LoVo (cell line): ENCODE measurements around the gene GSPT1.
"Not testable (repeated sequence)": the region's sequence is repeated elsewhere in the genome, so short reads cannot be mapped to it uniquely, and the experiment has no call there.

Experiments
- DNase-seq: peaks from one replicate; pipeline ENCODE4 v3.0.0-alpha.2; 2016; ENCODE audit warnings: low spot score

Gene GSPT1

DNA sequence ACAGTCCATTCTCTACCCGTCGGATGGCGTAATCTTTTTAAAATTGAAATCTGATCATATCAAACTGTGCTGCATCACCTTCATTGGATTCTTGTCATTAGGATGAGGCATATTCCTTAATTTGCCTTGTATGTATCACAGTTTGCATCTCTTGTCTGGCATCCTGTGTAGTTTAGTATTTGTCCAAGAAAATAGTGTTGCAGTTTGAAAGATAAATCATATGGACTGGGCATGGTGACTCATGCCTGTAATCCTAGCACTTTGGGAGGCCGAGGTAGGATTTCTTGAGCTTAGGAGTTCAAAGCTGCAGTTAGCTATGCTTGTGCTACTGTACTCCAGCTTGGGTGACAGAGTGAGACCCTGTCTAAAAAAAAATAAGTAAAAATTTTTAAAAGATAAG lies 58.6 kb downstream of the GSPT1 start:
- no peak for DNase-seq

DNA sequence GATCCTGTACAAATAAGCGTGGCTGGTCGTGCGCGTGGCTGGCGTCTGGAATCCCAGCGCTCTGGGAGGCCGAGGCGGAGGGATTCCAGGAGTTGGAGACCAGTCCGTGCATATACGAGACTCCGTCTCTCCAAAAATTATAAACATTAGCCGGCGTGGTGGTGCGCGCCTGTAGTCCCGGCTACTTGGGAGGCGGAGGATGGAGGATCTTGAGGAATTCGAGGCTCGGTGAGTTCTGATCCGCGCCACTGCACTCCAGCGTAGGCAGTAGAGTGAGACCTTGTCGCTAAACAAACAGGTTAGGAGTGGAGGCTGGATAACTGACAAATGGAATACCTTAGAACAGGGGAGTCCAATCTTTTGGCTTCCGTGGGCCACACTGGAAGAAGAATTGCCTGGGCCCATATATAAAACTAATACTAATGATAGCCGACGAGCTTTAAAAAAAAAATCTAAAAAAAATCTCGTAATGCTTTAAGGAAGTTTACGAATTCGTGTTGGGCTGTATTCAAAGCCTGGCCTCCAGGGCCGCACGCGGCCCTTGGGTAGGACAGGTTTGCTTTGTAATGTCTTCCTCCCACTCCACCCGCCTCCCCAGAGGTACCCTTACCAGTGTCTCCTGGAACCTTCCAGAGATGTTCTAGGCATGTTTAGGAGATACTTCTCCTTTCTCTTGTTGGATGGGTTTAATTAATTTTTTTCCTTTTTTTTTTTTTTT lies 63.5 kb downstream of the GSPT1 start:
- peak; percentile 36 for DNase-seq

- peak; percentile 95 for DNase-seq
These were observed 64.3 kb downstream of the GSPT1 start, which contains the start of gene RSL1D1 for GRCh38 chr16:11851294-11852091. TSS of gene RSL1D1 (minus strand) at chr16:11851542. CDS start at chr16:11851512, 30 bp downstream.

GRCh38 chr16:11848842-11849241 lies 66.9 kb downstream of the GSPT1 start:
- DNase-seq, result no peak

GRCh38 chr16:11844499-11844898 lies 71.3 kb downstream of the GSPT1 start:
- no peak for DNase-seq

DNA sequence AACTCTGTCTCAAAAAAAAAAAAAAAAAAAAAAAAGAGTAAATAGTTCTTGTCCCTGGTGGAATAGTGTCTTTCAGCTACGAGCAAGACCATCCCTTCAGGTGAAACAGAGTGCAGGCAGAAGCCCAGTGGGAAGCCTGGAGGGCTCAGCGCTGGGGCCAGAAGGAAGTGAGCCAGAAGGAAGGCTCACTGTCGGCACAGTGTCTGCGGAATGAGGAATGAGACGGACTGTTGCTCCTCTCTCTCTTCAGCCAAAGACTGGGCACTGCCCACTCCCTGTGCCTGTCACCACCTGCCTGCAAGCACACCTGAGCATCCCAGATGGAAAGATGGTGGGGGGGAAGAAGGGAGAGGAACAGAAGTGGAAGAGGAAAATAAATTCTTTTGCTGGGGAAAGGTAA lies 71.9 kb downstream of the GSPT1 start:
- DNase-seq, result no peak

- DNase-seq, result no peak
These were observed 72.5 kb downstream of the GSPT1 start for GRCh38 chr16:11843206-11843605.

DNA sequence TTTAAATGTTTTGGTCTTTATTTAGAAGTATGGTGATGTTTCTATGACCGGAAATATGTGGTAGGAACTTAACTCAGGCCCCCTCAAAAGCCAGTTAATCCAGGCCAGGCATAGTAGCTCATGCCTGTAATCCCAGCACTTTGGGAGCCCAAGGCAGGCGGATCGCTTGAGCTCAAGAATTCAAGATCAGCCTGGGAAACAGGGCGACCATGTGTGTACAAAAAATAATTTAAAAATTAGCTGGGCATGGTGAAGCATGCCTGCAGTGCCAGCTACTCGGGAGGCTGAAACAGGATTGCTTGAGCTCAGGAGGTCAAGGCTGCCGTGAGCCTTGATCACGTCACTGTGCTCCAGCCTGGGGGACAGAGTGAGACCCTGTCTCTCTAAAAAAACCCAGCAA lies 74.7 kb downstream of the GSPT1 start:
- DNase-seq, result no peak

DNA sequence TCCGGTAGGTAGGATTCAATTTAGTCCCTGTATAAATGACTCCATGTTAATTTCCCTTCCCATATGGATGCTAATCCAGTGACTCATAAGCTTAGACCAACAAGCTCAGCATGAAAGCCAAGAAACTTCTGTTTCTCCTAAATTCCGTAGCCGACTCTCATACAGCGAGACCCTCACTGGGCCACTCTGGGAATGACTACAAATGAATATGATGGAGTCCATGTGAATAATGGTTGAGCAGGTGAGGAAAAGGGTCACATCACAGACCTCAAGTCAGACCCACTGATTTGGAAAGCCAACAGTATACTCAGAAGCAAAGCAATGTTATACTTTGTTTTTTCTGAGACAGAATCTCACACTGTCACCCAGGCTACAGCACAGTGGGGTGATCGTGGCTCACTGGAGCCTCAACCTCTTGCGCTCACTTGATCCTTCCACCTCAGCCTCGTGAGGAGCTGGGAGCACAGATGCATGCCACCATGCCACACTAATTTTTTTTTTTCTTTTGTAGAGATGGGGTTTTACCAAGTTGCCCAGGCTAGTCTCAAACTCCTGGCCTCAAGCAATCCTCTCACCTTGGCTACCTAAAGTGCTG lies 79.0 kb downstream of the GSPT1 start:
- DNase-seq, result no peak

DNA sequence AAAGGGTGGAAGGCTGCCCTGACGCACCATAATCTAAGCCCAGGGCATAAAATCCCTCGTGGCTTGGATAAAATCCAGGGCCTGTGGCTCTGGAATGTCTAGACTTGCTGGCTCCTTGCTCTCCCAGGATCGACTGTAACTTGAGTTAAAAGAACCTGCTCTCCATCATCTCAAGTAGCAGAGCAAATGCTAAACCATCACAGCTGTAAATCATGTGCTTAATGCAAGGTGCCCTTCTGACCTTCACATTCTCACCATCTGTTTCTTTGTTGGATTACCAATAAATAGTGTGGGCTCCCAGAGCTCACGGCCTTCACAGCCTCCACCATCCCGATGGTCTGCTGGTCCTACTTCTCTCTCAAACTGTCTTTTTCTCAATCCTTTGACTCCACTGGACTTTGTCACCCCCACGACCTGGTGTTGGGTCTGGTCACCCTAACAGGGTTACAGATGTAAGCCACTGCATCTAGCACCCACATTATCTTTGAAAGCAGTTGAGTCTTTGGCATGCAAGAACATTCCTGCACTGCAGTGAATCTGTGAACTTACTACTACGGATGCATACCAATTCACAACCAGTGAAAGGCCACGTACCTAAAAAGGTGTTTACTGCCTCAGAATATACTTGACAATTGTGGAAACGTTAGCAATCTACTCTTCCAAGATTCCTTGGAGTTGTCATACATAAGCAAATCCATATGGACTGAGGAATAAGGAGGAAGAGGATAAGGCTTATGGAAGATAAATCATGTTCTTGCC lies 79.7 kb downstream of the GSPT1 start:
- DNase-seq, result no peak

DNA sequence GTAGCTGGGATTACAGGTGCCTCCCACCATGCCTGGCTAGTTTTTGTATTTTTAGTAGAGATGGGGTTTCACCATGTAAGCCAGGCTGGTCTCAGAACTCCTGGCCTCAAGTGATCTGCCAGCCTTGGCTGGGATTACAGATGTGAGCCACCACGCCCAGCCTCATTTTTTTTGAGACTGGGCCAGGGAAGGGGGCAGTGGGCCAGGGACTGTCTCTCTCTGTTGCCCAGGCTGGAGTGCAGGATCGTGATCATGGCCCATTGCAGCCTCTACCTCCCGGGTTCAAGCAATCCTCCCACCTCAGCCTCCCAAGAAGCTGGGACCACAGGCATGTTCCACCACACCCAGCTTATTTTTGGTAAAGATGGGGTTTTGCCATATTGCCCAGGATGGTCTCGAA lies 80.4 kb downstream of the GSPT1 start:
- no peak for DNase-seq

- no peak for DNase-seq
These were observed 81.6 kb downstream of the GSPT1 start for GRCh38 chr16:11833951-11834695.

GRCh38 chr16:11828696-11829095 lies 87.1 kb downstream of the GSPT1 start:
- no peak for DNase-seq

- not testable (repeated sequence) for DNase-seq
These were observed 90.1 kb downstream of the GSPT1 start for GRCh38 chr16:11825520-11826165.

DNA sequence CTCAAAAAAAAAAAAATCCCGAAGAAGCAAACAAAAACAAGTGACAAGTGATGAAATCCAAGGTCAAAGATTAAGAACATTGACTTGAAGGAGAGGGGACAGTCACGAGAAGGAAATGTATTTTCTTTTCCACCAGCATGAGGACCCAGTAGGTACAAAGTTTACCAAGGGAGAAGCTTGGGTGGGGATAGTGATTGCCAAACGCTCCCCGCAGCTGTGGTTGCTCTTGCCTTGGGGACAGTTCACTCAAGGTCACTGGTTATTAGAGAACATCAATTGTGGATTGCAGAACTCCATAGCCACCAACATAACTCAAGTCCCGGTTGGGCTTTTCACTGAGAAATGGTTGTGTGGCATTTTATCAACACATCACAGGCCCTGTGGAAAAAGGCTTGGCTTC lies 91.4 kb downstream of the GSPT1 start:
- no peak for DNase-seq

GRCh38 chr16:11823645-11824044 lies 92.1 kb downstream of the GSPT1 start:
- not testable (repeated sequence) for DNase-seq

GRCh38 chr16:11819798-11820197 lies 96.0 kb downstream of the GSPT1 start:
- no peak for DNase-seq

GRCh38 chr16:11818970-11819369 lies 96.8 kb downstream of the GSPT1 start:
- not testable (repeated sequence) for DNase-seq
